Mucosa of rectum (tissue), 2 donors: ENCODE data around the gene MYO3B.
A peak's percentile ranks its signal among the peaks of the same experiment; 100 is the strongest.

Experiments used
- H3K27ac ChIP-seq, 2 donors: one replicate each; pipeline ENCODE4 v1.7.0; 2013; ENCODE audit warnings: inconsistent platforms in 2 of 2, low read depth in 2 of 2, low read length in 2 of 2
- H3K27me3 ChIP-seq, 2 donors: one replicate each; pipeline ENCODE4 v1.7.0; 2013; ENCODE audit warnings: low read length in 2 of 2; ENCODE audit not compliant: control insufficient read depth in 2 of 2, insufficient read depth in 2 of 2
- H3K36me3 ChIP-seq, 2 donors: one replicate each; pipeline ENCODE4 v1.7.0; 2013; ENCODE audit warnings: low read length in 2 of 2; ENCODE audit not compliant: control insufficient read depth in 2 of 2, insufficient read depth in 2 of 2
- H3K4me1 ChIP-seq, 2 donors: one replicate each; pipeline ENCODE4 v1.7.0; 2013; ENCODE audit warnings: low read length in 2 of 2, mild to moderate bottlenecking in 1 of 2; ENCODE audit not compliant: control insufficient read depth in 2 of 2, insufficient read depth in 2 of 2
- H3K4me3 ChIP-seq, 2 donors: one replicate each; pipeline ENCODE4 v1.7.0; 2013; ENCODE audit warnings: low read length in 2 of 2
- H3K9ac ChIP-seq, 2 donors: one replicate each; pipeline ENCODE4 v1.7.0; 2013; ENCODE audit warnings: low read length in 2 of 2, low read depth in 1 of 2, mild to moderate bottlenecking in 1 of 2
- H3K9me3 ChIP-seq, 2 donors: one replicate each; pipeline ENCODE4 v1.7.0; 2013; ENCODE audit warnings: low read length in 2 of 2; ENCODE audit not compliant: control insufficient read depth in 2 of 2
- donor health status: healthy.
- donor health status: Normal muscosa, but diverticular disease.

Gene MYO3B

DNA sequence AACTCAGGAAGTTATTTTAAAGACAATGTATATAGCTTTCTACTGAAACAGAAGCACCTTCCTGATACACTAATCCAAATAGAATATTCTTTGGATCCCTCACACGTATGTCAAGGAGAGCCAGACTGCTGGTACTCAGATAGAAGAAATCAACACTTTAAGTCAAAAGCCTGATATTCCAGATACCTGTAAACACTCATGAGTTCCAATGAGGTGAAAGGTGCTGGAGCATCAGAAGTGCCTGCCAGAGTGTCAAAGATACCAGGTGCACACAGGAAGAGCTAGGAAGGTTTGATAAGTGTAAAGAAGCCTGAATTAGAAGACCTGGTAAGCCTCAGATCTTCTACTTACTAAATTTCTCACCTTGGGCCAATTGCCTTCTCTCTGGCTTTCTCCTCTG, 310.9 kb downstream of the MYO3B start:
- Histone ChIP-seq H3K9me3 (no peaks in the 10 kb centered on the region), H3K9ac (no peak overlapping the region), H3K4me1 (no peaks in the 10 kb centered on the region), H3K4me3 (no peak overlapping the region), H3K36me3 (no peaks in the 10 kb centered on the region), H3K27me3 (no peaks in the 10 kb centered on the region), H3K27ac (no peak overlapping the region)

DNA sequence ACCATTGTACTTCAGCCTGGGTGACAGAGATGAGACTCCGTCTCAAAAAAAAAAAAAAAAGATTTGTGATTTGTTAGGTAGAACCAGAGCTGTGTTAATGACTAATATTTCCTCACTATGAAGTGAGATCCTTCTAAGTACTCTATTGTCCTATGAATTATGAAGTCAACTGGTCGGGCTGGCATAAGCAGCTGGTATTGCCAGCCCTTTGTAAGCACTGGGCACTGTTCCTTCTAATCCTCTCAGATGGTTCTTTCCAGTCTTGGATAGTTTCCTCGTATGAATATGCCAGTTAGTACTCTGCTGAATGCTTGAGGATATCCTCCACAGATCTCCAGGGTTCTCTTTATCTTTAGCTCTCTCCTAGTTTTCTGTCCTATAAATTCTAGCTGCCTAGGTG, 314.1 kb downstream of the MYO3B start:
- H3K4me1 ChIP-seq, result no peaks in the 10 kb centered on the region
- H3K36me3 ChIP-seq, result no peaks in the 10 kb centered on the region
- H3K9ac ChIP-seq, result no peak overlapping the region
- no peaks in the 10 kb centered on the region for H3K9me3 ChIP-seq
- no peaks in the 10 kb centered on the region for H3K27me3 ChIP-seq
- no peak overlapping the region for H3K4me3 ChIP-seq
- no peak overlapping the region for H3K27ac ChIP-seq

DNA sequence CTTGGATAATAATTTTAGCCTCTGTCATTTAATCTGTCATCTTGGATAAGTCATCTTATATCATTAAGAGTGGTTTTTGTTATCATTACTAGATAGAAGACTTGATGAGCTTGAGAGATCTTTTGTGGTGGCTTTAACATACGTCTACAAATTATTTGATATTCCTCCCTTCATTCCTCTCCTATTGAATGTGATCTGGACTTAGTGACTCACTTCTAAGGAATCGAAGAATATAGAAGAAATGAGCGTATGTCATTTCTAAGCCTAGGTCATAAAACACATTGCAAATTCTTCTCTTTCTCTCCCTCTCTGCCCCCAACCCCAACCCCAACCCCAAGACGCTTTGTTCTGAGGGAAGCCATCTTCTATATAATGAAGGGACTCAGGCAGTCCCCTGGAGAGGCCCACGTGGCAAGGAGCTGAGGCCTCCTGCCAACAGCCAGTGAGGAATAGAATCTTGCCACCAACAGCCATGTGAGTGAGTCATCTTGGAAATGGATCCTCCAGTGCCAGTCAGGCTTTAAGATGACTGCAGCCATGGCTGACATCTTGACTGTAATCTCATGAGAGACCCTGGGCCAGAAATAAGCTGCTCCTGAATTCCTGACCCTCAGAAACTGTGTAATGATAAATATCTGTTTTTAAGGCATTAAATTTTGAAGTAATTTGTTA, 315.6 kb downstream of the MYO3B start:
- Histone ChIP-seq H3K9ac (no peak overlapping the region), H3K27ac (no peak overlapping the region), H3K9me3 (no peaks in the 10 kb centered on the region), H3K4me1 (no peaks in the 10 kb centered on the region), H3K4me3 (no peak overlapping the region), H3K27me3 (no peaks in the 10 kb centered on the region), H3K36me3 (no peaks in the 10 kb centered on the region)

DNA sequence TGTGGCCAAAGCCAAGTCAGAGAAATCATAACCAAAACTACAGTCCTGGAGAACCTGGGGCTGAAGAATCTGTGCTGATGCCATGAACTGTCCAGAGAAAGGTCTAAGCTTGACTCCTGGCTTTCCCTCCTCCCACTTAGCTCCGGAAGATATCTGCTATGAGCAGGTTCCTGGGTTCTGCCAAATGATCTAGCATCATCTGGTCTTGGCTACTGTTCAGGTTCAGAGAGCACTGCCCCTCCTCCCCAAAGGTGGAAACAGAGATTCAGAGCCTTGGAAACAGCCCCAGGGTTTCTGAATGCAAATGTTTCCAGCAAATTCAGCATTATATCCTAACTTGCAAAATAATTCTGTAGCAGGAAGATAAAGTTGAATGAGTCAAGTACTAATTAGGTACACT, 317.9 kb downstream of the MYO3B start:
- H3K4me1 ChIP-seq, result peaks cover 0 to 5% of the 10 kb centered on the region in 2 donors
- H3K27me3 ChIP-seq, result no peaks in the 10 kb centered on the region

DNA sequence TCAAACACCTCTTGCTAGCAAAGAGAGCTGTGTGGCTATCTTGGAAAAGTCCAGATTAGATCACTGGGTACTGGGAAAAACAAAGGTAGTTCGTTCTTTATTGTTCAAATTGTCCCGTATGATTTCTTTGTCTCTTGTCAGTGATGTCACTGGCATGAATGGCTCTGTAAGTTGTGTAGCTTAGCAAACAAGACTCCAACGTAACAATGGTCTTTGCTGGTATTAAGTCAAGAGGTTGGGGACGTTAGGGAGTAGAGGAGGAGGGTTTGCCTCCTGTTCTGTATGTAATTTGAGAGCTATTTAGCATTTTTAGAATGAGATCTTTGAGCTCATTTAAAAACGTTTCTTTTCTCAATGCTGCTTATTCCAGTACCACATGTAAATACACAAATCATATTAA, 320.7 kb downstream of the MYO3B start:
- Histone ChIP-seq H3K36me3 (no peaks in the 10 kb centered on the region), H3K27me3 (no peaks in the 10 kb centered on the region), H3K9ac (no peak overlapping the region), H3K4me1 (peaks cover 0 to 5% of the 10 kb centered on the region in 2 donors), H3K27ac (no peak overlapping the region), H3K9me3 (no peaks in the 10 kb centered on the region), H3K4me3 (no peak overlapping the region)

More for the DNA sequence above, 317.9 kb downstream of the MYO3B start:
- H3K9me3 ChIP-seq, result no peaks in the 10 kb centered on the region
- no peak overlapping the region for H3K27ac ChIP-seq
- H3K9ac ChIP-seq, result no peak overlapping the region
- no peaks in the 10 kb centered on the region for H3K36me3 ChIP-seq
- no peak overlapping the region for H3K4me3 ChIP-seq

DNA sequence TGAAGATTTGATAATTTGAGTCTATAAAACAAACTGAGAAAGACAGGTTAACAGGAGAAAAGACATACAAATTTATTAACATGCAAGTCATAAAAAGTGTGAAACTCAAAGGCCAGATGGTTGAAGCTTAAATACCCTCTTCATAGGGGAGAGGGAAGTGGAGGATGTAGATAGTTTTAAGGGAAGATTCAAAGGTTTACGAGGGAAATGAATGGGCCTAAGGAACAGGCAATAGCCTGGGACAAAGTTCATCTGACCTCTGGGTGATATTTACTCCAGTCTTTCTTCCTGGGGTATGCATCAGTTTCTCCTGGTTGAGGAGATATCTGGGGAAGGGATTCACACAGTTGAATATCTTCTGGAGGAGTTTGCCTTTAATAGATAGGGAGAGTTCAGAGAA, 322.2 kb downstream of the MYO3B start:
- Histone ChIP-seq H3K4me3 (no peak overlapping the region), H3K36me3 (no peaks in the 10 kb centered on the region), H3K9ac (no peak overlapping the region), H3K27me3 (no peaks in the 10 kb centered on the region), H3K9me3 (no peaks in the 10 kb centered on the region), H3K4me1 (peaks cover 0 to 5% of the 10 kb centered on the region in 2 donors), H3K27ac (no peak overlapping the region)

DNA sequence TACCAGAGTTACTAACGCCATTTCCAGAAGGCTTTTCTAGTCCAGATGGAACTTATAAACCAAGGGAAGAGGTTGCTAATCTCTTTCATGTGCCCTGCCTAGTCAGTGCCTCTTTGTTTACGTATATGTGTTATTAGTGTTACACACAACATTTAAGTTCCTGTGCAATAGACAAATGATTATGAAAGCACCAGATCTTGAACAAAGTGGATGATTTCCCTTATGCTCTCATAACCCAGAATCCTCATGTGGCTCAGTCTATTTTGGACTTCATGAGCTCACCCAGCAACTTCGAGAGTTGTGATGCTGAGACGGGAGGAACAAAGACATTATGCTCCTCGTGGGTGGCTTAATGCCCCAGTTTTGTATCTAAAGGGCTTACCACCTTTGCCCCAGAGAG, 322.8 kb downstream of the MYO3B start:
- Histone ChIP-seq H3K27ac (no peak overlapping the region), H3K4me3 (no peak overlapping the region), H3K4me1 (peaks cover 3 to 5% of the 10 kb centered on the region in 2 donors), H3K9me3 (no peaks in the 10 kb centered on the region), H3K36me3 (no peaks in the 10 kb centered on the region), H3K9ac (no peak overlapping the region), H3K27me3 (no peaks in the 10 kb centered on the region)

DNA sequence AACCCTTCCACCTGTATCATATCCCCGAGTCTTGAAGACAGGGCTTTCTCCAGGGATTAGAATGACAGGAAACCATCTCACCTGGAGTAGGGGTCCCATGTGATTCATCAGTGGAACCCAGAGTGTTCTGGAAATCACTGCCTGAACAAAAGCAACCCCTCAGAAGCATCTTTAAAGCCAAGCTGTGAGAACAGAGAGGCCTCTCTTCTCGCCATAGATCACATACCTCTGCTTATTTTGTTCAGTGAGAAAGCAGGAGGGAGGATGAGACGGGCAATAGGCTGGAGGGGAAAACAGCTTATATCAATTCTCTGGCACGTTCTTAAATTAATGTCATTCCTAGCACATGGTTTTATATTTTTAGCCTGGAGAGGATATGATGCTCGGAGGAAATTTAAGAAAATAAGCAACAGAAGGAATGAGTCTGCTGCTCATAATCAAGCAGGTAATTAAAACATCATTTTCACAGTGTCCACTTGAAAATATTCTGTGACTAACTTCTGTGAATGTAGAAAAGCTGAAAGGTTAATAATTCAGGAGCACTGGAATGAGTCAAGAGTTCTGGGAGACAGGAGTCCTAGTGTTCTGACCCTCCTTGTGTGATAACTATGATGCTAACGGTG, 323.6 kb downstream of the MYO3B start:
- no peaks in the 10 kb centered on the region for H3K27me3 ChIP-seq
- no peak overlapping the region for H3K27ac ChIP-seq
- H3K4me3 ChIP-seq, result no peak overlapping the region
- H3K9me3 ChIP-seq, result no peaks in the 10 kb centered on the region
- H3K9ac ChIP-seq, result no peak overlapping the region
- peaks cover 4 to 5% of the 10 kb centered on the region in 2 donors for H3K4me1 ChIP-seq
- no peaks in the 10 kb centered on the region for H3K36me3 ChIP-seq

DNA sequence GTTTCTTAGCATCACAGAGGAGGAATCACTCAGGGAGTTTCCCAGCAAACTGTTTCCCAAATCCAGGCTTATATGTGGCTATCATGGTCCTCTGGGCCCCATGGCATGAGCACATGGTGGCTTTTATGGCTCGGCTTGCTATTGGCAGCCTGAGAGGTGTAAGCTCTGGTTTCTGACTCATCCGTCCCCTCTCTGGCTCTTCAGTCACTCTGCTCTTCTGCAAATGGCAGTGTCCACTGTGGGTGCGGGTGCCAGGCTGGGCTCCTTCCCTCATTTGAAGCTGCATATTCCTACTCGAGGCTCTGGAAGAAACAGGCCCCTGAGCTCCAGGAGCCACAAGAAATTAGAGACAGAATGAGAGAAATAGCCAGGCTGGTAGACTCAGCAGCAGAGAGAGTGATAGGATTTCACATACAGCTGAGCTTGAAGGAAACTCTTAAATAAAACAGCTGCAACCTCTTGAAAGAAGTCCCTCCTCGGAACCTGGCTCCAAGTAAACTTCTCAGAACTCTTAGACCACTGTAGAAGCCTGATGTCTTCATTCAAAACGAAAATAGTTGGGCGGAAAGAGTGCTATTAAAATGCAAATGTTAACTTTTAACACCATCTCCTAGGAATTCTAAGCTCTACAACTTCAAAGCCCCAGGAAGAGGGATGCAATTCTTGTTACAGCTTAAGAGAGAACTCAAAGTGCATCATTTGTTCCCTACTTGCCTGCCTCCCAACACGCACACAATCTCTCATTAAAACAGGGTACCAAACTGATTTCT, 324.6 kb downstream of the MYO3B start:
- no peaks in the 10 kb centered on the region for H3K36me3 ChIP-seq
- H3K27ac ChIP-seq, result no peak overlapping the region
- H3K4me3 ChIP-seq, result no peak overlapping the region
- H3K9ac ChIP-seq, result no peak overlapping the region
- H3K9me3 ChIP-seq, result no peaks in the 10 kb centered on the region
- peaks cover 4 to 5% of the 10 kb centered on the region in 2 donors for H3K4me1 ChIP-seq
- no peaks in the 10 kb centered on the region for H3K27me3 ChIP-seq

DNA sequence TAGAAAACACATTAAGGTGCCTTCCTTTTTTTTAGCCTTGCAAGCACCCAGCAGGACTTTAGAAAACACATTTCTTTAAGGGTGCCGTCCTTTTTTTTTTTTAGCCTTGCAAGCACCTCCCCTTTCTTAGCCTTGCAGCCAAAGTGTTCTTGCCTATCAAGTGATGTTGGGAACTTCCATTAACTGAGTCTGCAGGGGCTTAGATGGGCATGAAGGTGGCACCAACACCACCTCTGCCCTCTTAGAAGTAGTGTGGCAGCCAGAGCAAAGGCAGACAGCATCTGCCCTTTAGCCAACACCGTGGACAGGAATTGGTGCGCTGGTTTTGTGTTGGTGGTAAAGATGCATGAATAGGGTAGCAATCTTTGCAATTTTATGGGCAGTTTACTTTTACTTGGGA, 325.6 kb downstream of the MYO3B start:
- H3K4me1 ChIP-seq, result peaks cover 4 to 5% of the 10 kb centered on the region in 2 donors

More for the DNA sequence above, 325.6 kb downstream of the MYO3B start:
- peak overlapping the region in 1 of 2 donors; percentile 16 for H3K27ac ChIP-seq
- no peak overlapping the region for H3K9ac ChIP-seq
- no peaks in the 10 kb centered on the region for H3K9me3 ChIP-seq
- H3K4me3 ChIP-seq, result no peak overlapping the region
- H3K36me3 ChIP-seq, result no peaks in the 10 kb centered on the region
- H3K27me3 ChIP-seq, result no peaks in the 10 kb centered on the region
